ENCODE results near the gene EEPD1.

DNA sequence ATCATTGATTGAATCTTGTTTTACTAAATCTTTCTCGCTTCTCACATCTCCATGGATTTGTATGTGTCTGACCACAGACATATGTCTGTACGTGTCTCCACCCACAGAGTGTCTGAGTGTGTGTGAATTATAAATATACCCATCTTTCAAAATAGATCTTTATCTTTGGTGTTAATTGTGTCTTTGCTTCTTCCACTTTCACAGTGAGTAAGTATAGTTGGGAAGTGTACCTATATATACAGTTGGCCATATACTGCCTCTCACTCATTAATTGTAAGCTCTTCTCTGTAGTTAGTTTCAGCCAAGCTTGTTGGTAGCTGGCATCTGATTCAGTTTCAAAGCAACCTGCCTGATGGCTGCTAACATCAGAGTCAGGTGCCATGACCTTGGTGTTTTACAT lies 18.4 kb downstream of the EEPD1 start:
- TF ChIP-seq POLR2A (IDR thresholded peaks at IDR 0.05) = no peak
- TF ChIP-seq CTCF (IDR thresholded peaks at IDR 0.05 in 8 of 11, conservative IDR thresholded peaks at IDR 0.05 in 3 of 11) = no peak

All from spleen (tissue), 7 donors.